GM11168 (cell line): ENCODE measurements around the gene WHRN.

Experiments
- in situ Hi-C: fragments of 300-500 bp; cut with MboI; formaldehyde crosslinking; loops from one replicate; pipeline ENCODE4 v1.12.0; 2022; ENCODE audit warnings: low sequenced_read_pairs; ENCODE audit not compliant: unreplicated experiment

WHRN gene

DNA sequence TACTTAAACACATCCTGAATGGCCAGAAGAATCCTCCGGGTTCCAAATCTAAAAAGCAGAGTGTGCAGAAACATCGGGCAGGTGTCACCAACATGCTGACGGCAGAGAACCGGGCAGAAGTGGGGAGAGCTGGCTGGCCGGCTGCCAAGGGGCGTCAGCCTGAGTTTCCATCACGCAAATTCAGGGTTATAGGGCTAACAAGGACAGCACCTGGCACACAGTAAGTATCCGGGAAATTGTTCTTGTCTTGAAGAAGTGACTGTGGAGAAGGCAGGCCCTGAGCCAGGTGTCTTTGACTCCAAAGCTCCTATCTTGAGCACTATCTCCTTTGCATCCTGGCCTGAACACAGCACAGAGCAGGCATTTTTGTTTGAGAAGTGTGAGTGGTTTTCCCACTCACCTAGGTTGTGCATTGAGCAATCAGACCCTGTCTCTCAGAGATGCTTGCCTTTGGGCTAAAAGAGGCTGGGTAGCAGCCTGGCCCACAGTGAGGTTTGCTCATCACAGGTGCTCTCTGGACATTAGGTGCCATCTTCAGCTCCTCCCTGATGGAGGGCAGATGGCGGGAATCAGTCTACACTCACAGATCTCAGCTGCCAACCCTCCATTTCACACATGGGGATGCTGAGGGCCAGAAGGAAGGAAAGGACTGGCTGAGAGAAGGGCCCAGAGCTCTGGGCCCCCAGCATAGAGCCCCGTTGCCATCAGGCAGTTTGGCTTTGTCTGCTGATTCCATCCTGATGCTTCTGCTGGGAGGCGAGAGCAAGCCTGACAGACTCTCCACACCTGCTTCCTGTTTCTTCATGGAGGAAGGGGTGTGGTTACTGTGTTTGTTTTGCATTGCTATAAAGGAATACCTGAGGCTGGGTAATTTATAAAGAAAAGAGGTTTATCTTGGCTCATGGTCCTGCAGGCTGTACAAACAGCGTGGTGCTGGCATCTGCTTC lies 52.8 kb downstream of the WHRN start:
- in situ Hi-C loops, result no loop called here

GRCh38 chr9:114451707-114452031 lies 53.6 kb downstream of the WHRN start:
- in situ Hi-C loops, result no loop called here

- in situ Hi-C loops, result no loop called here
These were observed 54.2 kb downstream of the WHRN start for GRCh38 chr9:114450833-114451706.

DNA sequence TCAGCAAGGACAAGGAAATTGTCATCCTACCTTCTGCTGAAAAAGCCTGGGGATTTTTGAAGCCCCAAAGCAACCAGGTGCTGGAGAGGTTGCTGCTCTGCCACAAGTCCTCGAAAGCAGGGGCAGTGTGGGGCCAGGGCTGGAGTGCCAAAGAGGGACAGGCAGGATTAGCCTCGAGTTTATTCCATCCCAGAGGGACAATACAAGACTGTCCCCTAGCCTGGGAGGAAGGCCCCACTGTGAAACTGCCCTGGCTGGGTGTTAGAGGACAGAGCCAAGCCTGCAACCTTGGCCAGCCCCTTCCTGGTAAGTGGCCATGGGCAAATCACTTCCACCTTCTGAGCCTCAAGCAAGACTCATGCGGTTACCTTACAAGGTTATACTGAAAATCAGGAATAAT lies 55.1 kb downstream of the WHRN start:
- in situ Hi-C loops, result no loop called here

GRCh38 chr9:114449236-114449635 lies 56.0 kb downstream of the WHRN start:
- in situ Hi-C loops, result no loop called here

GRCh38 chr9:114448706-114449105 lies 56.6 kb downstream of the WHRN start:
- in situ Hi-C loops, result no loop called here

- in situ Hi-C loops, result no loop called here
These were observed 58.4 kb downstream of the WHRN start for GRCh38 chr9:114446672-114447450.

GRCh38 chr9:114446036-114446435 lies 59.2 kb downstream of the WHRN start:
- in situ Hi-C loops, result no loop called here

DNA sequence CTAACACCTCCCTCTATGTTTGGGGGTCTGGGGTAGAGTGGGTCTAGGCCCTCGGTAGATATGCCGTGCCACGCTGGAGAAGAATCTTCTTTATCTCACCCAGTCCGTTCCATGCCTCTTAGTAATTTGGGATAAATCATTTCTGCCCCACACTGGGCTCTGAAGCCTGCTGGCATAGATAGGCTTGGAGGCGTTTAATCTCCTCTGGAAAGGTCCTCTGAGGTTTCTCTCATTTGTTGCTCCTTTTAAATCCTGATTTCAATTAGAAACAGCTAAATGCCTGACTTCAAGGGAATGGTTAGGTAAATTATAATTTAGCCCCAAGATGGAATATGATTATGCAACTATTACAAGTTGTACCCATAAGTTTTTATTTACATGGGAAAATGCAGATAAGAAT lies 59.7 kb downstream of the WHRN start:
- in situ Hi-C loops, result no loop called here

- in situ Hi-C loops, result no loop called here
These were observed 63.3 kb downstream of the WHRN start for GRCh38 chr9:114442022-114442421.

DNA sequence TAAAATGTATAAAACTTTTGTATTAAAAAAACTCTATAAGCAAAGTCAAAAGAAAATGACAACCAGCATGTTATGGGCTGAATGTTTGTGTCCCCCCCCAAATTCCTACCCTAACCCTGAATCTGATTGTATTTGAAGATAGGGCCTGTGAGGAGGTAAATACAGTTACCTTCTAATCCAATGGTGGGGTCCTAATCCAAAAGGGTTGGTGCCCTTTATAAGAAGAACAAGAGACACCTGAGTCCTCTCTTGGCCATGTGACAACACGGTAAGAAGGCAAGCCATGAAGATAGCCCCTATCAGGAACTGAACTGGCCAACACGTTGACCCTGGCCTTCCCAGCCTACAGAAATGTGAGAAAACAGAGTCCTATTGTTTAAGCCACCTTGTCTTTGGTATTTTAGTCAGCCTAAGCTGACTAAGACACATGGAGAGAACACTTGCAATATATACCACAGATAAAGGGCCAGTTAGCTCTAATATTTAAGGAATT lies 67.8 kb downstream of the WHRN start:
- in situ Hi-C loops, result no loop called here

GRCh38 chr9:114434878-114435311 lies 70.4 kb downstream of the WHRN start:
- in situ Hi-C loops, result no loop called here

- in situ Hi-C loops, result no loop called here
These were observed 71.5 kb downstream of the WHRN start for GRCh38 chr9:114433720-114434255.

- in situ Hi-C loops, result no loop called here
These were observed 72.2 kb downstream of the WHRN start for GRCh38 chr9:114433086-114433485.

DNA sequence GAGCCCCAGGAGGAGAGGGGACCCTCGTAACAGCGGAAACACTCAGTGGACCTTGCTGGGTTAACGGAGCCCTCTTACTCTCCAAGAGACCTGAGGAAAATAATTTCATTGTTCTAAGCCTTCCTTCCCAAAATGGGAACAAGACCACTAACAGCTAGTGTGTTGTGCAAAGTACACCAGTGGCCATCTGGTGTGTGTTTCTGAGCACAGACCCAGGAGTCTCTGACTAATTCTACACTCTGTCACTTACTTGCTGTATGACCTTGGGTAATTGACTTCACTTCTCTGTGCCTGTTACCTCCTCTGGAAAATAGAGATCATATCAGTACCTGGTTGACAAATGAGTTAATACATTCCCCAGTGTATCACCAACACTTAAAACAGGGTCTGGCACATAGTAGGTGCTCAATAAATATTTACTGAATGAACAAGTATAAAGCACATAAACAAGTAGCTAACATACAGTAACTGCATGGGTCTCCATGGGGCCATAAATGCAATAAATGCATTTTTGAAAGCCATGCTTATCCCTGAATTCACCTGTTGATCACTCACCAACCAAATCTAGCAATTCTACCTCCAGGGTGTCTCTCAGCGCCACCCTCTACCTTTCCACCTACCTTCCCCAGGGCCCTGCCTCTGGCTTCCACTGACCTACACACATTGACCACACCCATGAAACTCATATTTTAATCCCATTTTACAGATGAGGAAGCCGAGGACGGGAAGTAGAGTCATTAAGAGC lies 72.8 kb downstream of the WHRN start:
- in situ Hi-C loops, result no loop called here

GRCh38 chr9:114431770-114432169 lies 73.5 kb downstream of the WHRN start:
- in situ Hi-C loops, result no loop called here

DNA sequence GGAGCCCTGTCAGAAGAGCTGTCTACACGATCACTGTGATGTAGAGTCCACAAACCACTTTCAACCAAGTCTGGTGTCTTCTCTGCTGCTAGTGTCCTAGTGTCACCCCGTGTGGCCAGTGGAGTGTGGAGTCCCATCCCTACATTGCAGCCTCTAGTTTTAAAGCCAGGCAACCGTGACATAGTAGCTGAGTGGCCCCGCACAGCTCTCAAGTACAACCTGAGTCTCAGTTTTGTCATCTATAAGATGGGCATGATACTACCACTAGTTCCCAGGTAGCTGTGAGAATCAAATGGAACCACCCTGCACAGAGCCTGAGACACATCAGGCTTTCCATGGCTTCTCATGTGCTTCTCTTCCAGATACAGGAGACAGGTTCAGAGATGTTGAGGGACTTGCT lies 74.3 kb downstream of the WHRN start:
- in situ Hi-C loops, result no loop called here

- in situ Hi-C loops, result no loop called here
These were observed 74.8 kb downstream of the WHRN start for GRCh38 chr9:114430457-114430856.

DNA sequence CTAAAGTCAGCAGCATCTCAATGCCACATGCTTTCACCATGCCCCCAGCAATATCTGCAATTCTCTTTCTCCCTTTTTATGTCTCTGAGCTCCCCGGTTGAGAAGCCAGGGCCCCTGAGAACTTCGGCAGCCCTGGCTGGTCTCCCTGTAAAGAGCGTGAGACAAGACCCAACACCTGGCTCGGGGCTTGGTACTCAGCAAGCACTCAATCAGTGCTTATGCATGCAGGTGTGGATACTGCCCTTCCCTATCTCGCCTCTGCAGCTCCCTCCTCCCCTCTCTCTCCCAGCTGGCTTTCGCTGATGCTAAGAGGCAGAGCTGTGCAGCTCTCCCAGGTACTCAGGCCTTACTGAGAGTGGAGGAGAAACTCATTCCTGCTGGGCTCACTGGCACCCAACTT lies 75.8 kb downstream of the WHRN start:
- in situ Hi-C loops, result no loop called here
